Cardiac muscle cell (in vitro differentiated cells and primary cell): ENCODE measurements around the gene NFATC1. TPM values are rescaled to one million over a fixed set of nuclear protein-coding genes. Genes with fewer than 3 reads are reported as not detected.

Source experiments
- DNase-seq, 2 donors: peaks; one replicate each; pipeline versions ENCODE4 v3.0.0 to v3.0.0-alpha.2; 2010 to 2017; ENCODE audit warnings: low read depth in 1 of 2, low spot score in 1 of 2
- H3K27ac ChIP-seq: fragments of 200-600 bp; sonication (generic); 2 replicates; pipeline ENCODE4 v1.5.1; 2016
- H3K27me3 ChIP-seq: fragments of 200-600 bp; sonication (generic); 2 replicates; pipeline ENCODE4 v1.6.0; 2016; ENCODE audit warnings: control low read depth
- H3K36me3 ChIP-seq: fragments of 200-600 bp; sonication (generic); 2 replicates; pipeline ENCODE4 v1.5.1; 2016; ENCODE audit warnings: control low read depth
- H3K4me1 ChIP-seq: fragments of 200-600 bp; sonication (generic); 2 replicates; pipeline ENCODE4 v1.8.1; 2017; ENCODE audit warnings: low read depth, mild to moderate bottlenecking, mixed run types
- H3K4me3 ChIP-seq: fragments of 200-600 bp; sonication (generic); 2 replicates; pipeline ENCODE4 v1.5.1; 2016; ENCODE audit warnings: mild to moderate bottlenecking
- H3K9me3 ChIP-seq: fragments of 200-600 bp; sonication (generic); 2 replicates; pipeline ENCODE4 v1.5.1; 2017; ENCODE audit warnings: low read depth, mild to moderate bottlenecking, control low read depth
- polyA plus RNA-seq: library from polyadenylated mRNA; unstranded; fragments of >200 nt; fragmentation: Nextera tagmentation; extraction: Ambion mirVana; gene quantifications from 2 replicates; pipeline ENCODE4 v1.2.1, GENCODE V29; 2016
- total RNA-seq: library from RNA; depleted of rRNA; stranded (reverse); fragments of >200 nt; gene quantifications from 2 replicates; pipeline ENCODE4 v1.2.3, GENCODE V29; 2016
- TF ChIP-seq, protein P1 (sequence below): IDR thresholded peaks from 2 replicates; pipeline ENCODE4 v1.5.1; 2012; ENCODE audit warnings: low read depth, mild to moderate bottlenecking, low read length

Gene NFATC1
- total RNA-seq = 7.5 and 10.8 TPM in 2 replicates
- polyA plus RNA-seq = 11.7 and 19.0 TPM in 2 replicates

GRCh38 chr18:79395761-79396404 lies at the start of gene NFATC1:
TSS of gene NFATC1 (plus strand) at chr18:79395930. CDS start at chr18:79396225, 295 bp downstream.
- peaks cover 3% of the 10 kb centered on the region for H3K4me1 ChIP-seq
- no peak within 1 kb of the TSS for H3K27ac ChIP-seq
- H3K4me3 ChIP-seq = peak within 1 kb of the TSS; percentile 43
- no peaks in the 10 kb centered on the region for H3K9me3 ChIP-seq
- H3K36me3 ChIP-seq = no peaks in the 10 kb centered on the region
- TF ChIP-seq, protein P1, sequence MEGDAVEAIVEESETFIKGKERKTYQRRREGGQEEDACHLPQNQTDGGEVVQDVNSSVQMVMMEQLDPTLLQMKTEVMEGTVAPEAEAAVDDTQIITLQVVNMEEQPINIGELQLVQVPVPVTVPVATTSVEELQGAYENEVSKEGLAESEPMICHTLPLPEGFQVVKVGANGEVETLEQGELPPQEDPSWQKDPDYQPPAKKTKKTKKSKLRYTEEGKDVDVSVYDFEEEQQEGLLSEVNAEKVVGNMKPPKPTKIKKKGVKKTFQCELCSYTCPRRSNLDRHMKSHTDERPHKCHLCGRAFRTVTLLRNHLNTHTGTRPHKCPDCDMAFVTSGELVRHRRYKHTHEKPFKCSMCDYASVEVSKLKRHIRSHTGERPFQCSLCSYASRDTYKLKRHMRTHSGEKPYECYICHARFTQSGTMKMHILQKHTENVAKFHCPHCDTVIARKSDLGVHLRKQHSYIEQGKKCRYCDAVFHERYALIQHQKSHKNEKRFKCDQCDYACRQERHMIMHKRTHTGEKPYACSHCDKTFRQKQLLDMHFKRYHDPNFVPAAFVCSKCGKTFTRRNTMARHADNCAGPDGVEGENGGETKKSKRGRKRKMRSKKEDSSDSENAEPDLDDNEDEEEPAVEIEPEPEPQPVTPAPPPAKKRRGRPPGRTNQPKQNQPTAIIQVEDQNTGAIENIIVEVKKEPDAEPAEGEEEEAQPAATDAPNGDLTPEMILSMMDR = no peak
- DNase-seq = peak; percentile 85 to 90
- H3K27me3 ChIP-seq = peaks cover 84% of the 10 kb centered on the region

GRCh38 chr18:79345981-79346380 lies 49.7 kb upstream of the NFATC1 start:
- Histone ChIP-seq H3K27ac (no peak overlapping the region), H3K36me3 (peaks cover 23% of the 10 kb centered on the region), H3K9me3 (no peaks in the 10 kb centered on the region), H3K4me1 (no peaks in the 10 kb centered on the region), H3K4me3 (no peak overlapping the region), H3K27me3 (no peaks in the 10 kb centered on the region)
- TF ChIP-seq, protein P1 = no peak
- no peak for DNase-seq

DNA sequence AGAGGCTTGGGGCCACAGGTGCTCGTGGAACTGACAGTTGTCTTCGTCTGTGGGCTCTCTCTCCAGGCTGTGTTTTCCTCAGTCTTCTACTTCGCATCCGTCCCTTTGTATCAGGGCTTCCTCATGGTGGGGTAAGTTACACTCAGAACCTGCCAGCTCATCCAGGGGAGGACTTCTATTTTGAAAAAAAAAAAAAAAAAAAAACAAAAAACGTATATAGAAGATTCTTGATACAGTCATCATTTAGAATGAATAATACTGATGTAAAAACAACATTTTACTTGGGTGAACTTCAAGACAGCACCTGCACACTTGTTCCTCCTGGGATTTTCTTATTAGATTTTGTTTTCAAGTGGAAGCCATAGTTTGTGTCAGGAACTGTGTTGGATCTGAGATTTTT lies 47.7 kb upstream of the NFATC1 start:
- Histone ChIP-seq H3K4me3 (no peak overlapping the region), H3K27ac (no peak overlapping the region), H3K4me1 (no peaks in the 10 kb centered on the region), H3K9me3 (no peaks in the 10 kb centered on the region), H3K36me3 (peaks cover 23% of the 10 kb centered on the region), H3K27me3 (no peaks in the 10 kb centered on the region)
- DNase-seq = no peak
- TF ChIP-seq, protein P1 = no peak

DNA sequence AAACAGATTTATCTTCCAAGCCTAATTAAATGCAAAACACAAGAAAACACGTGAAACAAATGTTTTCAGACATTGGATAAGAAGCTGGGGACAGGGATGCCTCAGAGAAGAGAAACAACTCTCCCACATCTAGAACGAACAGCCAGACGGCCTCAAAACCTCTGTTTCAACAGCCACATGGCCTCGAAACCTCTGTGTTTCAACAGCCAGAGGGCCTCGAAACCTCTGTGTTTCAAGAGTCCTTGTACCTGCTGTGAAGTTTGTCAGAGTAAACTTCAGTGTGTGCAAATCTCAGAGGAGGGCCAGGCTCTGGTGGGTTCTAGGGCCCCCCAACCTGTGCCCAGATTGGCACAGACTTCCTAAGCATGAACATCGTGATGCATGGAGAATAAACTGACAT lies 43.3 kb upstream of the NFATC1 start:
- Histone ChIP-seq H3K9me3 (no peaks in the 10 kb centered on the region), H3K4me3 (no peak overlapping the region), H3K27ac (no peak overlapping the region), H3K36me3 (peaks cover 6% of the 10 kb centered on the region), H3K4me1 (no peaks in the 10 kb centered on the region), H3K27me3 (no peaks in the 10 kb centered on the region)
- TF ChIP-seq, protein P1 = no peak
- no peak for DNase-seq

- no peaks in the 10 kb centered on the region for H3K4me1 ChIP-seq
- TF ChIP-seq, protein P1 = peak; percentile 22
- H3K36me3 ChIP-seq = peaks cover 4% of the 10 kb centered on the region
- H3K9me3 ChIP-seq = no peaks in the 10 kb centered on the region
- peak; percentile 6 to 35 for DNase-seq
- no peak overlapping the region for H3K27ac ChIP-seq
- H3K27me3 ChIP-seq = no peaks in the 10 kb centered on the region
- no peak overlapping the region for H3K4me3 ChIP-seq
These were observed 42.5 kb upstream of the NFATC1 start for GRCh38 chr18:79353267-79353666.
